SU-DHL-6 (cell line): ENCODE measurements around the gene LRRC39.

Experiments
- H2AFZ ChIP-seq: fragments of 200-600 bp; sonication (generic); 2 replicates; pipeline ENCODE4 v1.6.1; 2014; ENCODE audit warnings: low read depth, mild to moderate bottlenecking, moderate library complexity, mixed read lengths, antibody characterized with exemption, low read length; ENCODE audit not compliant: severe bottlenecking
- H3F3A ChIP-seq: fragments of 200-600 bp; shearing (Covaris generic); 2 replicates; pipeline ENCODE4 v1.6.0; 2016; ENCODE audit warnings: antibody characterized with exemption, mild to moderate bottlenecking; ENCODE audit not compliant: insufficient read depth
- H3K27ac ChIP-seq: fragments of 200-600 bp; sonication (generic); 2 replicates; pipeline ENCODE4 v1.5.1; 2016; ENCODE audit warnings: low read depth, mild to moderate bottlenecking, low read length, moderate library complexity, mixed read lengths
- H3K27me3 ChIP-seq: fragments of 200-600 bp; sonication (generic), shearing (Covaris generic); 2 replicates; pipeline ENCODE4 v1.6.0; 2014; ENCODE audit warnings: mild to moderate bottlenecking, low read length
- H3K36me3 ChIP-seq: fragments of 200-600 bp; sonication (generic); 2 replicates; pipeline ENCODE4 v1.6.1; 2014; ENCODE audit warnings: mild to moderate bottlenecking, low read length, mixed read lengths
- H3K4me2 ChIP-seq: fragments of 300-600, 200-600 bp; shearing (Covaris generic), sonication (generic); 2 replicates; pipeline ENCODE4 v1.6.0; 2014; ENCODE audit warnings: low read length, low read depth, mild to moderate bottlenecking; ENCODE audit not compliant: poor library complexity, severe bottlenecking
- H3K4me3 ChIP-seq: fragments of 200-600 bp; sonication (generic); 2 replicates; pipeline ENCODE4 v1.5.1; 2014; ENCODE audit warnings: antibody characterized with exemption, low read length, mild to moderate bottlenecking, mixed read lengths; ENCODE audit not compliant: insufficient read depth, poor library complexity, severe bottlenecking
- H3K79me2 ChIP-seq: fragments of 200-600 bp; sonication (generic); 2 replicates; pipeline ENCODE4 v1.6.1; 2014; ENCODE audit warnings: mild to moderate bottlenecking, low read length, moderate library complexity; ENCODE audit not compliant: insufficient read depth
- H3K9ac ChIP-seq: fragments of 200-600 bp; sonication (generic); 2 replicates; pipeline ENCODE4 v1.7.0; 2014; ENCODE audit warnings: mild to moderate bottlenecking, low read length
- H3K9me2 ChIP-seq: fragments of 200-600 bp; sonication (generic); replicated peaks from 2 replicates; pipeline ENCODE4 v1.6.1; 2014; ENCODE audit warnings: low read length; ENCODE audit not compliant: insufficient read depth
- H3K9me3 ChIP-seq: fragments of 200-600 bp; sonication (generic); 2 replicates; pipeline ENCODE4 v1.6.1; 2014; ENCODE audit warnings: low read length, mixed read lengths; ENCODE audit not compliant: insufficient read depth
- H4K20me1 ChIP-seq: fragments of 200-600 bp; sonication (generic); 2 replicates; pipeline ENCODE4 v1.6.1; 2014; ENCODE audit warnings: low read depth, mild to moderate bottlenecking, antibody characterized with exemption, low read length, moderate library complexity, mixed read lengths
- CTCF ChIP-seq: fragments of 200-600 bp; sonication (generic); IDR thresholded peaks from one replicate; pipeline ENCODE4 v1.5.1; 2017; ENCODE audit warnings: antibody characterized with exemption, mild to moderate bottlenecking, low read length, moderate library complexity; ENCODE audit not compliant: insufficient read depth, poor library complexity, severe bottlenecking
- EZH2phosphoT487 ChIP-seq: fragments of 200-600 bp; sonication (generic), shearing (Covaris generic); conservative IDR thresholded peaks from 2 replicates; pipeline ENCODE4 v1.6.1; 2018; ENCODE audit warnings: mild to moderate bottlenecking, antibody characterized with exemption, low read length, moderate library complexity, mixed read lengths

The LRRC39 gene

GRCh38 chr1:100178091-100178490, at the start of gene LRRC39:
TSS of gene LRRC39 (minus strand) at chr1:100178256. CDS start at chr1:100168516, 9,740 bp downstream.
- no peak within 1 kb of the TSS for H3K27ac ChIP-seq
- no peaks in the 10 kb centered on the region for H3K27me3 ChIP-seq
- H3K4me3 ChIP-seq = no peak within 1 kb of the TSS
- no peaks in the 10 kb centered on the region for H4K20me1 ChIP-seq
- TF ChIP-seq EZH2phosphoT487 (no peak), CTCF (no peak)
- no peaks in the 10 kb centered on the region for H3K79me2 ChIP-seq
- no peaks in the 10 kb centered on the region for H3K9me3 ChIP-seq
- H3K4me2 ChIP-seq = no peak within 1 kb of the TSS
- no peaks in the 10 kb centered on the region for H3K36me3 ChIP-seq
- no peak within 1 kb of the TSS for H2AFZ ChIP-seq
- H3K9ac ChIP-seq = no peak within 1 kb of the TSS
- H3F3A ChIP-seq = no peaks in the 10 kb centered on the region
- no peaks in the 10 kb centered on the region for H3K9me2 ChIP-seq

GRCh38 chr1:100222428-100222827, 44.4 kb upstream of the LRRC39 start:
- Histone ChIP-seq H3K36me3 (no peaks in the 10 kb centered on the region; the same call in 1 of the 2 replicates), H3K9ac (no peak overlapping the region), H3K4me2 (no peak overlapping the region), H3K9me3 (no peaks in the 10 kb centered on the region), H3K27ac (no peak overlapping the region), H3K4me3 (no peak overlapping the region), H3K27me3 (no peaks in the 10 kb centered on the region), H2AFZ (no peak overlapping the region), H4K20me1 (no peaks in the 10 kb centered on the region), H3F3A (no peaks in the 10 kb centered on the region), H3K79me2 (no peaks in the 10 kb centered on the region), H3K9me2 (no peaks in the 10 kb centered on the region)
- TF ChIP-seq EZH2phosphoT487 (no peak), CTCF (no peak)

- Histone ChIP-seq H3K9me3 (no peaks in the 10 kb centered on the region), H3K36me3 (no peaks in the 10 kb centered on the region; the same call in 1 of the 2 replicates), H3K27me3 (no peaks in the 10 kb centered on the region), H4K20me1 (no peaks in the 10 kb centered on the region), H3K4me3 (no peak overlapping the region), H3K4me2 (no peak overlapping the region), H2AFZ (no peak overlapping the region), H3K9ac (no peak overlapping the region), H3K27ac (no peak overlapping the region), H3F3A (no peaks in the 10 kb centered on the region), H3K79me2 (no peaks in the 10 kb centered on the region), H3K9me2 (no peaks in the 10 kb centered on the region)
- no peak for TF ChIP-seq CTCF
- TF ChIP-seq EZH2phosphoT487 = no peak
These were observed 41.8 kb upstream of the LRRC39 start for GRCh38 chr1:100219883-100220282.
